ENCODE results near the gene GALNT10.

- no peak for TF ChIP-seq CTCF (IDR thresholded peaks at IDR 0.05)
- TF ChIP-seq POLR2A (IDR thresholded peaks at IDR 0.05) = no peak
Measured at GRCh38 chr5:154412925-154413324, 222.4 kb downstream of the GALNT10 start.

Data from uterus (tissue), 2 donors.